GM12878 (cell line): ENCODE data around the gene ZFP36. TPM values are rescaled to one million over a fixed set of nuclear protein-coding genes. Genes with fewer than 3 reads are reported as not detected.
A peak's percentile ranks its signal among the peaks of the same experiment; 100 is the strongest.

Experiments used
- ATF3 ChIP-seq: IDR thresholded peaks from 2 replicates; pipeline ENCODE4 v1.6.1; 2011; ENCODE audit warnings: low read depth, mild to moderate bottlenecking, low read length, moderate library complexity, borderline replicate concordance; ENCODE audit errors: extremely low read depth
- HDAC6 ChIP-seq: fragments of 200-600 bp; sonication (generic); IDR thresholded peaks from one replicate; pipeline ENCODE4 v1.8.0; 2017; ENCODE audit warnings: antibody characterized with exemption; ENCODE audit not compliant: unreplicated experiment
- IRF4 ChIP-seq: IDR thresholded peaks from 2 replicates; pipeline ENCODE4 v1.6.1; 2011; ENCODE audit warnings: low read depth, low read length
- MAX ChIP-seq: IDR thresholded peaks from 2 replicates; pipeline ENCODE4 v1.6.1; 2012; ENCODE audit warnings: low read depth, low read length, improper control_type of control experiment
- MTA2 ChIP-seq: fragments of 450-650 bp; IDR thresholded peaks from 2 replicates; pipeline ENCODE4 v1.6.1; 2016; ENCODE audit warnings: low read depth, mild to moderate bottlenecking, moderate library complexity
- NBN ChIP-seq: fragments of 450-650 bp; IDR thresholded peaks from 2 replicates; pipeline ENCODE4 v1.6.1; 2016
- NFXL1 ChIP-seq: fragments of 450-650 bp; IDR thresholded peaks from 2 replicates; pipeline ENCODE4 v1.6.1; 2017; ENCODE audit warnings: antibody characterized with exemption, mild to moderate bottlenecking, borderline replicate concordance
- NR2C1 ChIP-seq: fragments of 450-650 bp; IDR thresholded peaks from 2 replicates; pipeline ENCODE4 v1.6.1; 2017; ENCODE audit warnings: antibody characterized with exemption, mild to moderate bottlenecking, moderate library complexity
- NR2F1 ChIP-seq: fragments of 450-650 bp; conservative IDR thresholded peaks from 2 replicates; pipeline ENCODE4 v1.6.1; 2017; ENCODE audit warnings: mild to moderate bottlenecking
- PKNOX1 ChIP-seq: fragments of 450-650 bp; IDR thresholded peaks from 2 replicates; pipeline ENCODE4 v1.6.1; 2016; ENCODE audit warnings: mild to moderate bottlenecking
- PML ChIP-seq: IDR thresholded peaks from 2 replicates; pipeline ENCODE4 v1.6.1; 2012; ENCODE audit warnings: low read length, inconsistent platforms
- POLR2AphosphoS2 ChIP-seq: IDR thresholded peaks from 2 replicates; pipeline ENCODE4 v1.6.1; 2011; ENCODE audit warnings: low read depth, mild to moderate bottlenecking, low read length, improper control_type of control experiment, moderate library complexity
- PRDM15 ChIP-seq: fragments of 450-650 bp; formaldehyde crosslinking; IDR thresholded peaks from 2 replicates; pipeline ENCODE4 v1.4.0; 2020; ENCODE audit warnings: mild to moderate bottlenecking, moderate library complexity
- RBBP5 ChIP-seq: fragments of 200-600 bp; sonication (generic); conservative IDR thresholded peaks from 2 replicates; pipeline ENCODE4 v1.6.1; 2016
- SMAD1 ChIP-seq: fragments of 450-650 bp; IDR thresholded peaks from 2 replicates; pipeline ENCODE4 v1.6.1; 2018; ENCODE audit warnings: mild to moderate bottlenecking, low read depth; ENCODE audit not compliant: partially characterized antibody
- SREBF1 ChIP-seq: IDR thresholded peaks from 2 replicates; pipeline ENCODE4 v1.6.1; 2012; ENCODE audit warnings: mild to moderate bottlenecking, low read length
- TAF1 ChIP-seq: IDR thresholded peaks from 2 replicates; pipeline ENCODE4 v1.6.1; 2011; ENCODE audit warnings: mild to moderate bottlenecking, low read depth, low read length, borderline replicate concordance
- ZBED1 ChIP-seq: IDR thresholded peaks from 2 replicates; pipeline ENCODE4 v1.6.1; 2016; ENCODE audit warnings: borderline replicate concordance
- ZNF384 ChIP-seq: IDR thresholded peaks from 2 replicates; pipeline ENCODE4 v1.6.1; 2012; ENCODE audit warnings: low read depth, mild to moderate bottlenecking, low read length, improper control_type of control experiment, borderline replicate concordance
- polyA plus RNA-seq, 11 experiments: library from polyadenylated mRNA; depleted of rRNA in 4 of 11; unstranded in 6 of 11; stranded (reverse) in 5 of 11; fragments of >200 nt; fragmentation: Nextera tagmentation in 4 of 11; fragmentation: Illumina TruSeq in 1 of 11; extraction: Ambion mirVana in 4 of 11; extraction: Trizol in 1 of 11; gene quantifications; 1 replicate in 1 of 11; 2 replicates in 10 of 11; pipeline versions ENCODE4 v1.2.1 to v1.2.3, GENCODE V29; 2011 to 2016; ENCODE audit warnings: inconsistent platforms in 2 of 11, missing spikeins in 2 of 11, low read depth in 1 of 11
- total RNA-seq, 4 experiments: library from RNA; depleted of rRNA in 3 of 4; stranded (reverse); fragments of >200 nt in 3 of 4; fragmentation: Illumina TruSeq in 1 of 4; extraction: Trizol in 1 of 4; gene quantifications; 2 replicates each; pipeline versions ENCODE4 v1.2.1 to v1.2.3, GENCODE V29; 2013 to 2021
- TF ChIP-seq, protein P1 (sequence below): fragments of 450-650 bp; IDR thresholded peaks from 2 replicates; pipeline ENCODE4 v1.6.1; 2016; ENCODE audit warnings: mild to moderate bottlenecking
- TF ChIP-seq, protein P2 (sequence below): fragments of 450-650 bp; IDR thresholded peaks from 2 replicates; pipeline ENCODE4 v1.6.1; 2018; ENCODE audit warnings: borderline replicate concordance, mild to moderate bottlenecking; ENCODE audit not compliant: partially characterized antibody

Gene ZFP36
- total and polyA plus RNA-seq, 10 of the 15 experiments (the other 5 are each of a cell fraction or from before 2014, with no cell fraction given), result 5.3 to 55.0 (median 18.1) TPM

- TF ChIP-seq NR2C1, result no peak; the same call in 1 of the 2 replicates
- TF ChIP-seq POLR2AphosphoS2, result peak; percentile 23
- TF ChIP-seq NR2F1, result peak; percentile 62
- TF ChIP-seq, protein P1, sequence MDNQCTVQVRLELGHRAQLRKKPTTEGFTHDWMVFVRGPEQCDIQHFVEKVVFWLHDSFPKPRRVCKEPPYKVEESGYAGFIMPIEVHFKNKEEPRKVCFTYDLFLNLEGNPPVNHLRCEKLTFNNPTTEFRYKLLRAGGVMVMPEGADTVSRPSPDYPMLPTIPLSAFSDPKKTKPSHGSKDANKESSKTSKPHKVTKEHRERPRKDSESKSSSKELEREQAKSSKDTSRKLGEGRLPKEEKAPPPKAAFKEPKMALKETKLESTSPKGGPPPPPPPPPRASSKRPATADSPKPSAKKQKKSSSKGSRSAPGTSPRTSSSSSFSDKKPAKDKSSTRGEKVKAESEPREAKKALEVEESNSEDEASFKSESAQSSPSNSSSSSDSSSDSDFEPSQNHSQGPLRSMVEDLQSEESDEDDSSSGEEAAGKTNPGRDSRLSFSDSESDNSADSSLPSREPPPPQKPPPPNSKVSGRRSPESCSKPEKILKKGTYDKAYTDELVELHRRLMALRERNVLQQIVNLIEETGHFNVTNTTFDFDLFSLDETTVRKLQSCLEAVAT, result peak; percentile 83
- no peak for TF ChIP-seq ATF3
- no peak for TF ChIP-seq PRDM15 (CRISPR knock-in tag)
- TF ChIP-seq IRF4, result no peak; the same call in 1 of the 2 replicates
- TF ChIP-seq RBBP5, result no peak
- TF ChIP-seq SREBF1, result no peak; the same call in 1 of the 2 replicates
- TF ChIP-seq, protein P2, sequence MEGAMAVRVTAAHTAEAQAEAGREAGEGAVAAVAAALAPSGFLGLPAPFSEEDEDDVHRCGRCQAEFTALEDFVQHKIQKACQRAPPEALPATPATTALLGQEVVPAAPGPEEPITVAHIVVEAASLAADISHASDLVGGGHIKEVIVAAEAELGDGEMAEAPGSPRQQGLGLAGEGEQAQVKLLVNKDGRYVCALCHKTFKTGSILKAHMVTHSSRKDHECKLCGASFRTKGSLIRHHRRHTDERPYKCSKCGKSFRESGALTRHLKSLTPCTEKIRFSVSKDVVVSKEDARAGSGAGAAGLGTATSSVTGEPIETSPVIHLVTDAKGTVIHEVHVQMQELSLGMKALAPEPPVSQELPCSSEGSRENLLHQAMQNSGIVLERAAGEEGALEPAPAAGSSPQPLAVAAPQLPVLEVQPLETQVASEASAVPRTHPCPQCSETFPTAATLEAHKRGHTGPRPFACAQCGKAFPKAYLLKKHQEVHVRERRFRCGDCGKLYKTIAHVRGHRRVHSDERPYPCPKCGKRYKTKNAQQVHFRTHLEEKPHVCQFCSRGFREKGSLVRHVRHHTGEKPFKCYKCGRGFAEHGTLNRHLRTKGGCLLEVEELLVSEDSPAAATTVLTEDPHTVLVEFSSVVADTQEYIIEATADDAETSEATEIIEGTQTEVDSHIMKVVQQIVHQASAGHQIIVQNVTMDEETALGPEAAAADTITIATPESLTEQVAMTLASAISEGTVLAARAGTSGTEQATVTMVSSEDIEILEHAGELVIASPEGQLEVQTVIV, result no peak
- TF ChIP-seq PML, result no peak
- peak; percentile 93 for TF ChIP-seq NBN
- TF ChIP-seq TAF1, result peak; percentile 59; the same call in 1 of the 2 replicates
- no peak for TF ChIP-seq NFXL1
- peak; percentile 80 for TF ChIP-seq MAX
- TF ChIP-seq MTA2, result peak; percentile 79; the same call in 1 of the 2 replicates
- TF ChIP-seq ZNF384, result no peak
- peak; percentile 37; the same call in 1 of the 2 replicates for TF ChIP-seq PKNOX1
- TF ChIP-seq HDAC6, result peak; percentile 6
- TF ChIP-seq SMAD1, result peak; percentile 91
- TF ChIP-seq ZBED1, result peak; percentile 74; the same call in 1 of the 2 replicates
Observed at GRCh38 chr19:39401549-39402345, 4.9 kb upstream of the ZFP36 start (continued).
